MM.1S (cell line): ENCODE data around the gene KCND3.

Experiments used
- DNase-seq: peaks from one replicate; pipeline ENCODE4 v3.0.0-alpha.2; 2015
- H2AFZ ChIP-seq: fragments of 300-600 bp; sonication (generic); 2 replicates; pipeline ENCODE4 v1.6.0; 2016; ENCODE audit warnings: antibody characterized with exemption, low read length
- H3F3A ChIP-seq: fragments of 300-600 bp; sonication (generic); 2 replicates; pipeline ENCODE4 v1.6.1; 2016; ENCODE audit warnings: mild to moderate bottlenecking, antibody characterized with exemption, low read length, moderate library complexity, mixed read lengths; ENCODE audit not compliant: insufficient read depth
- H3K27ac ChIP-seq: fragments of 300-600 bp; sonication (generic); 2 replicates; pipeline ENCODE4 v1.5.1; 2016; ENCODE audit warnings: mild to moderate bottlenecking, low read length
- H3K27me3 ChIP-seq: fragments of 300-600 bp; sonication (generic); replicated peaks from 2 replicates; pipeline ENCODE4 v1.6.0; 2016; ENCODE audit warnings: low read length; ENCODE audit not compliant: insufficient read depth
- H3K36me3 ChIP-seq: fragments of 300-600 bp; sonication (generic); replicated peaks from 2 replicates; pipeline ENCODE4 v1.6.1; 2016; ENCODE audit warnings: mild to moderate bottlenecking, low read length, mixed read lengths; ENCODE audit not compliant: insufficient read depth
- H3K4me1 ChIP-seq: fragments of 300-600 bp; sonication (generic); 2 replicates; pipeline ENCODE4 v1.6.1; 2016; ENCODE audit warnings: low read length, mixed read lengths
- H3K4me2 ChIP-seq: fragments of 300-600 bp; sonication (generic); 2 replicates; pipeline ENCODE4 v1.6.0; 2016; ENCODE audit warnings: low read depth, low read length
- H3K4me3 ChIP-seq: fragments of 300-600 bp; sonication (generic); 2 replicates; pipeline ENCODE4 v1.5.1; 2016; ENCODE audit warnings: low read length, mixed read lengths
- H3K79me2 ChIP-seq: fragments of 300-600 bp; sonication (generic); 2 replicates; pipeline ENCODE4 v1.6.1; 2016; ENCODE audit warnings: mixed run types, low read length, mixed read lengths
- H3K9ac ChIP-seq: fragments of 300-600 bp; sonication (generic); 2 replicates; pipeline ENCODE4 v1.6.1; 2016; ENCODE audit warnings: low read length, mixed read lengths
- H3K9me2 ChIP-seq: fragments of 300-600 bp; sonication (generic); replicated peaks from 2 replicates; pipeline ENCODE4 v1.6.1; 2016; ENCODE audit warnings: mild to moderate bottlenecking, low read length, mixed read lengths; ENCODE audit not compliant: insufficient read depth
- H3K9me3 ChIP-seq: fragments of 300-600 bp; sonication (generic); replicated peaks from 2 replicates; pipeline ENCODE4 v1.6.1; 2016; ENCODE audit warnings: mild to moderate bottlenecking, low read length, mixed read lengths; ENCODE audit not compliant: insufficient read depth
- H4K20me1 ChIP-seq: fragments of 300-600 bp; sonication (generic); 2 replicates; pipeline ENCODE4 v1.6.1; 2016; ENCODE audit warnings: mild to moderate bottlenecking, low read length, moderate library complexity, mixed read lengths; ENCODE audit not compliant: insufficient read depth
- CTCF ChIP-seq: fragments of 300-600 bp; sonication (generic); IDR thresholded peaks from 2 replicates; pipeline ENCODE4 v1.5.1; 2016; ENCODE audit warnings: antibody characterized with exemption, low read length, mixed read lengths
- EZH2 ChIP-seq: fragments of 300-600 bp; sonication (generic); optimal IDR thresholded peaks from 2 replicates; pipeline ENCODE3; 2017; ENCODE audit warnings: low read depth, mild to moderate bottlenecking, antibody characterized with exemption, low read length, mixed read lengths
- EZH2phosphoT487 ChIP-seq: fragments of 300-600 bp; sonication (generic); IDR thresholded peaks from 2 replicates; pipeline ENCODE4 v1.6.1; 2018; ENCODE audit warnings: antibody characterized with exemption, low read length

Gene KCND3

DNA sequence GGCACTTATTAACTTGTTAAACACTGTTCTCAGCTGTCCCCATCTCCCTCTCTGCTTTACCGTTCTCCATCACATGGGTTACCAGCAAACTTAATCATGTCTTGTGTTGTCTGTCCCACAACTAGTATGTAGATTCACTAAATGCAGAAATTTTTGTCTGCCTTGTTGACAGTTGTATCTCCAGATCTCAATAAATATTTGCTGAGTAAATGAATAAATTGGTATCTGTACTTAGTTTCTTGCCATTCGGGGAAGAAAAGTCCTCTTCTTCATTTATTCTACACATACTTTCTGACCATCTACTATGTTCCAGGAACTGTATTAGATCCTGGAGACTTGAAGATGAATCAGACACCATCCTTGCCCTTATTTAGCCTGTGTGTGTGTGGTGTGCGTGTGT, 97.9 kb downstream of the KCND3 start:
- Histone ChIP-seq H3K9me2 (no peaks in the 10 kb centered on the region), H3K27me3 (no peaks in the 10 kb centered on the region), H3K4me2 (no peak overlapping the region), H3K4me1 (no peaks in the 10 kb centered on the region), H3K27ac (no peak overlapping the region), H3K79me2 (no peaks in the 10 kb centered on the region), H3K4me3 (no peak overlapping the region), H2AFZ (no peak overlapping the region), H3K36me3 (no peaks in the 10 kb centered on the region), H3F3A (no peaks in the 10 kb centered on the region), H3K9me3 (no peaks in the 10 kb centered on the region), H3K9ac (no peak overlapping the region), H4K20me1 (no peaks in the 10 kb centered on the region)
- no peak for DNase-seq
- no peak for TF ChIP-seq CTCF

DNA sequence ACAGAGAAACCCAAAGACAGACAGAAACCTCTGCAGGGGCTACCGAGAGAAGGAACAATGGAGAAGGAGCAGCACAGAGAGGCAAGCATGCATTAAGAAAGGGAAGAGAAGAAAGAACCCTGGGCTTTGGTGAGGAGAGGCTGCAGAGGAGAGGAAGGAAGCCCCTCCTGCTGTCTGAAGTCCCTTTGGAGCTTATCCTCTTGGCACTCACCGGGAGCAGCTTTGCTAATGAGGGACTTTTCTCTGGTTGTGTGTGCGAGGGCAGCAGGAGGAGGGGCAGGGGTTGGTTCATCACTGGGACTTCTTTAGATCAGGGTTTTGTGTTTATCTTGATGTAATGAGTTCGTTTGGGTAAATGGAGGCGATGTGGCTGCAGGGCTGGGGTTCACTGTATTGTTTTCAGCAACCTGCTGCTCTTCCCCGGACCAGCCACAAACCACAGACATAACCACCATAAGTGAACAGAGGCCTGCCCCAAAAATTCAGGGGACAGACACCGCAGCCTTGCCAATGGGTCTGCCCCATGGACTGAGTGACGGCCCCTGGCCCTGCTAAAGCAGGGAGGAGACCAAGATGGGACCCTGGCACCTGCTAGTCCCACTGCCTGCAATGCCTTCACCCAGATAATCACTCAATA, 100.6 kb downstream of the KCND3 start:
- DNase-seq = no peak
- Histone ChIP-seq H3K27me3 (no peaks in the 10 kb centered on the region), H3K4me1 (no peaks in the 10 kb centered on the region), H3F3A (no peaks in the 10 kb centered on the region), H3K79me2 (no peaks in the 10 kb centered on the region), H3K9ac (no peak overlapping the region), H2AFZ (no peak overlapping the region), H3K27ac (no peak overlapping the region), H3K9me3 (no peaks in the 10 kb centered on the region), H4K20me1 (no peaks in the 10 kb centered on the region), H3K36me3 (no peaks in the 10 kb centered on the region), H3K9me2 (no peaks in the 10 kb centered on the region), H3K4me2 (no peak overlapping the region), H3K4me3 (no peak overlapping the region)
- TF ChIP-seq CTCF (no peak), EZH2phosphoT487 (no peak), EZH2 (no peak)

DNA sequence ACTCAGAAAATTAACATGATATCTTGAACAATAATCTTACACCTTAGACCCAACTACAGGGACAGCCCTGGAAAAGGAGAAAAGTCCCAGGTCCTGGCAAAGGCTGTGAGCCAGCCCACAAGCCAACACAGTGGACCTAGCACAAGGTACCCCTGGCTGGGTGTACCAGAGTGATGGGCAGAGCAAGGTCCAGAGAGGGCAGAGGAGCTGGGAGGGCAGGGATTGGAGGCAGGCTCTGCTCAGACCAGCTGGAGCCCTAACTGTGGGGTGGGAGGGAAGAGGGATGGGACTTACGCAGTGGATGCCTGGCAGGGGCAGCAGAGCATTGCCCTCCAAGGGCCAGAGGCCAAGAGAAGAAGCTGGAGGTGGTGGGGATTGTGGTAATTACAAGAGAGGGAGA, 101.6 kb downstream of the KCND3 start:
- Histone ChIP-seq H3K27me3 (no peaks in the 10 kb centered on the region), H2AFZ (no peak overlapping the region), H3K4me2 (no peak overlapping the region), H3K4me1 (no peaks in the 10 kb centered on the region), H3K9me2 (no peaks in the 10 kb centered on the region), H3K9ac (no peak overlapping the region), H3K4me3 (no peak overlapping the region), H3K36me3 (no peaks in the 10 kb centered on the region), H3K27ac (no peak overlapping the region), H3F3A (no peaks in the 10 kb centered on the region), H3K79me2 (no peaks in the 10 kb centered on the region), H3K9me3 (no peaks in the 10 kb centered on the region), H4K20me1 (no peaks in the 10 kb centered on the region)
- DNase-seq = no peak
- TF ChIP-seq CTCF (no peak), EZH2 (no peak), EZH2phosphoT487 (no peak)
